Endothelial cell of umbilical vein (primary cell): ENCODE measurements around the gene MID1IP1. TPM values are rescaled to one million over a fixed set of nuclear protein-coding genes. Genes with fewer than 3 reads are reported as not detected.

Experiments
- BruUV-seq: library from RNA; stranded (reverse); fragments of 400-500 nt; replicated peaks from 2 replicates; lab custom pipeline; 2021; lab: Mats Ljungman, UMichigan
- CTCF ChIA-PET: fragments of 300-600, 350-600 bp; sonication (Branson Sonifier 250); formaldehyde crosslinking; loops from one replicate; lab custom pipeline; 2021; ENCODE audit warnings: antibody characterized with exemption, inconsistent platforms; lab: Charles Lee
- POLR2A ChIA-PET: fragments of 300-600, 350-600 bp; sonication (Branson Sonifier 250); formaldehyde crosslinking; loops from one replicate; lab custom pipeline; 2021; ENCODE audit warnings: antibody characterized with exemption, inconsistent platforms; lab: Charles Lee
- DNase-seq: peaks from one replicate; pipeline ENCODE4 v3.0.0-alpha.2; 2011; ENCODE audit warnings: low read depth, low spot score
- FAIRE-seq: peaks from 2 replicates; lab custom pipeline; 2011; peaks lifted over from hg19 to GRCh38; lab: Jason Lieb, UNC
- H2AFZ ChIP-seq: 2 replicates; pipeline ENCODE4 v1.6.0; 2012; ENCODE audit warnings: low read depth, low read length, control low read depth, inconsistent platforms
- H3K27ac ChIP-seq: 2 replicates; pipeline ENCODE4 v1.5.1; 2011; ENCODE audit warnings: low read depth, mild to moderate bottlenecking, control low read depth, low read length, moderate library complexity; ENCODE audit not compliant: insufficient read depth
- H3K27me3 ChIP-seq, 2 experiments: 2 replicates each; pipeline versions ENCODE4 v1.6.0 to v1.6.1; 2011; ENCODE audit warnings: low read length in 2 of 2, mixed read lengths in 1 of 2; ENCODE audit not compliant: control insufficient read depth in 2 of 2, insufficient read depth in 2 of 2
- H3K36me3 ChIP-seq, 2 experiments: 2 replicates in 1 of 2; 3 replicates in 1 of 2; pipeline ENCODE4 v1.5.1; 2011; ENCODE audit warnings: low read length in 2 of 2, mild to moderate bottlenecking in 1 of 2, moderate library complexity in 1 of 2; ENCODE audit not compliant: control insufficient read depth in 2 of 2, insufficient read depth in 2 of 2; ENCODE audit errors: extremely low read depth in 1 of 2
- H3K4me1 ChIP-seq: 3 replicates; pipeline ENCODE4 v1.5.1; 2011; ENCODE audit warnings: mild to moderate bottlenecking, low read length; ENCODE audit not compliant: control insufficient read depth, insufficient read depth; ENCODE audit errors: extremely low read depth
- H3K4me2 ChIP-seq: 2 replicates; pipeline ENCODE4 v1.6.1; 2011; ENCODE audit warnings: low read length, control low read depth, mixed read lengths; ENCODE audit not compliant: insufficient read depth
- H3K4me3 ChIP-seq, 3 experiments: fragments of 200-600 bp in 1 of 3; sonication (generic), shearing (Covaris generic) in 1 of 3; replicated peaks in 1 of 3; 2 replicates each; pipeline ENCODE4 v1.5.1; 2011 to 2016; ENCODE audit warnings: control low read depth in 3 of 3, low read length in 3 of 3, mild to moderate bottlenecking in 2 of 3, inconsistent platforms in 1 of 3, low read depth in 1 of 3, moderate library complexity in 1 of 3; ENCODE audit not compliant: insufficient read depth in 1 of 3
- H3K79me2 ChIP-seq: 2 replicates; pipeline ENCODE4 v1.6.0; 2012; ENCODE audit warnings: low read length, inconsistent platforms; ENCODE audit not compliant: control insufficient read depth, insufficient read depth
- H3K9ac ChIP-seq: replicated peaks from 2 replicates; pipeline ENCODE3; 2011; ENCODE audit warnings: low read length, control low read depth; ENCODE audit not compliant: insufficient read depth; ENCODE audit errors: extremely low read depth
- H3K9me1 ChIP-seq: replicated peaks from 3 replicates; pipeline ENCODE4 v1.6.0; 2011; ENCODE audit warnings: mild to moderate bottlenecking, low read length; ENCODE audit not compliant: control insufficient read depth, insufficient read depth; ENCODE audit errors: extremely low read depth
- H3K9me3 ChIP-seq: replicated peaks from 2 replicates; pipeline ENCODE4 v1.5.1; 2012; ENCODE audit warnings: low read length, inconsistent platforms; ENCODE audit not compliant: control insufficient read depth, insufficient read depth
- H4K20me1 ChIP-seq: replicated peaks from 2 replicates; pipeline ENCODE3; 2011; ENCODE audit warnings: mild to moderate bottlenecking, low read length; ENCODE audit not compliant: control insufficient read depth, insufficient read depth; ENCODE audit errors: extremely low read depth
- EZH2 ChIP-seq: IDR thresholded peaks from 2 replicates; pipeline ENCODE4 v1.6.1; 2012; ENCODE audit warnings: borderline replicate concordance, low read depth, mild to moderate bottlenecking, moderate library complexity, low read length, inconsistent platforms; ENCODE audit not compliant: severe bottlenecking
- GATA2 ChIP-seq: IDR thresholded peaks from 2 replicates; pipeline ENCODE4 v1.7.0; 2011; ENCODE audit warnings: low read depth, mild to moderate bottlenecking, moderate library complexity, mixed read lengths, low read length; ENCODE audit not compliant: insufficient read length, insufficient read depth
- MYC ChIP-seq: IDR thresholded peaks from one replicate; pipeline ENCODE4 v1.6.1; 2011; ENCODE audit warnings: mild to moderate bottlenecking, low read depth, low read length
- POLR2A ChIP-seq: IDR thresholded peaks from 2 replicates; pipeline ENCODE4 v1.6.1; 2012; ENCODE audit warnings: low read depth, mild to moderate bottlenecking, control low read depth, low read length
- POLR2AphosphoS5 ChIP-seq: IDR thresholded peaks from 2 replicates; pipeline ENCODE4 v1.6.1; 2012; ENCODE audit warnings: low read depth, mild to moderate bottlenecking, control low read depth, low read length, moderate library complexity; ENCODE audit not compliant: insufficient read depth
- dilution Hi-C: fragments of 300-500 bp; cut with MboI; formaldehyde crosslinking; loops from one replicate; pipeline ENCODE4 v1.15.0; 2019; ENCODE audit warnings: low sequenced_read_pairs; ENCODE audit not compliant: extremely low pct_ligation_motif_present
- intact Hi-C: fragments of 100-400 bp; cut with micrococcal nuclease; formaldehyde crosslinking; loops from one replicate; pipeline ENCODE4 v1.10.0; 2022
- polyA plus RNA-seq, 4 experiments: library from polyadenylated mRNA; depleted of rRNA in 3 of 4; stranded (reverse) in 3 of 4; unstranded in 1 of 4; fragments of >200 nt; gene quantifications; 2 replicates each; pipeline versions ENCODE4 v1.2.1 to v1.2.3, GENCODE V29; 2011 to 2012; ENCODE audit warnings: missing spikeins in 1 of 4
- total RNA-seq: library from RNA; stranded (reverse); gene quantifications from 2 replicates; pipeline ENCODE4 v1.2.3, GENCODE V29; 2021
- TF ChIP-seq, protein P1 (sequence below), 2 donors: IDR thresholded peaks; 1 replicate in 1 of 2; 2 replicates in 1 of 2; pipeline ENCODE4 v1.5.1; 2011; ENCODE audit warnings: low read length in 2 of 2, mild to moderate bottlenecking in 2 of 2, moderate library complexity in 2 of 2, control low read depth in 1 of 2, inconsistent platforms in 1 of 2, low read depth in 1 of 2; ENCODE audit not compliant: insufficient read depth in 1 of 2; ENCODE audit errors: extremely low read depth in 1 of 2
- TF ChIP-seq, protein P2 (sequence below): IDR thresholded peaks from 2 replicates; pipeline ENCODE4 v1.6.1; 2011; ENCODE audit not compliant: insufficient read depth, insufficient read length

The MID1IP1 gene
- total and polyA plus RNA-seq, 2 donors (not counting 3 experiments of a cell fraction or from before 2014, with no cell fraction given), result 23.2 to 25.1 TPM

GRCh38 chrX:38817004-38817703, 15.9 kb downstream of the MID1IP1 start:
- BruUV-seq, result no TSS peak
- H3K9ac ChIP-seq, result no peak overlapping the region
- intact Hi-C loops, result no loop called here
- peak overlapping the region; percentile 51 for H2AFZ ChIP-seq
- no peak overlapping the region for H3K4me2 ChIP-seq
- H4K20me1 ChIP-seq, result no peaks in the 10 kb centered on the region
- H3K27me3 ChIP-seq, result peaks cover 2% of the 10 kb centered on the region in 2 experiments
- dilution Hi-C loops, result no loop called here
- ChIA-PET CTCF (no interaction called here), POLR2A (no interaction called here)
- H3K27ac ChIP-seq, result no peak overlapping the region
- no peaks in the 10 kb centered on the region for H3K79me2 ChIP-seq
- H3K4me1 ChIP-seq, result peaks cover 2% of the 10 kb centered on the region
- no peak overlapping the region for H3K4me3 ChIP-seq
- TF ChIP-seq MYC, result no peak
- TF ChIP-seq POLR2AphosphoS5, result no peak
- TF ChIP-seq POLR2A, result no peak
- no peak for TF ChIP-seq EZH2
- TF ChIP-seq, protein P1, sequence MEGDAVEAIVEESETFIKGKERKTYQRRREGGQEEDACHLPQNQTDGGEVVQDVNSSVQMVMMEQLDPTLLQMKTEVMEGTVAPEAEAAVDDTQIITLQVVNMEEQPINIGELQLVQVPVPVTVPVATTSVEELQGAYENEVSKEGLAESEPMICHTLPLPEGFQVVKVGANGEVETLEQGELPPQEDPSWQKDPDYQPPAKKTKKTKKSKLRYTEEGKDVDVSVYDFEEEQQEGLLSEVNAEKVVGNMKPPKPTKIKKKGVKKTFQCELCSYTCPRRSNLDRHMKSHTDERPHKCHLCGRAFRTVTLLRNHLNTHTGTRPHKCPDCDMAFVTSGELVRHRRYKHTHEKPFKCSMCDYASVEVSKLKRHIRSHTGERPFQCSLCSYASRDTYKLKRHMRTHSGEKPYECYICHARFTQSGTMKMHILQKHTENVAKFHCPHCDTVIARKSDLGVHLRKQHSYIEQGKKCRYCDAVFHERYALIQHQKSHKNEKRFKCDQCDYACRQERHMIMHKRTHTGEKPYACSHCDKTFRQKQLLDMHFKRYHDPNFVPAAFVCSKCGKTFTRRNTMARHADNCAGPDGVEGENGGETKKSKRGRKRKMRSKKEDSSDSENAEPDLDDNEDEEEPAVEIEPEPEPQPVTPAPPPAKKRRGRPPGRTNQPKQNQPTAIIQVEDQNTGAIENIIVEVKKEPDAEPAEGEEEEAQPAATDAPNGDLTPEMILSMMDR (IDR thresholded peaks at IDR 0.05; ENCODE audit: extremely low read depth in 1 of 2, insufficient read depth in 1 of 2, low read depth in 1 of 2, low read length in 2 of 2), result no peak
- TF ChIP-seq, protein P2, sequence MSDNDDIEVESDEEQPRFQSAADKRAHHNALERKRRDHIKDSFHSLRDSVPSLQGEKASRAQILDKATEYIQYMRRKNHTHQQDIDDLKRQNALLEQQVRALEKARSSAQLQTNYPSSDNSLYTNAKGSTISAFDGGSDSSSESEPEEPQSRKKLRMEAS, result no peak
- no peak for TF ChIP-seq GATA2
- no peaks in the 10 kb centered on the region for H3K9me3 ChIP-seq
- no peaks in the 10 kb centered on the region for H3K36me3 ChIP-seq
- H3K9me1 ChIP-seq, result no peaks in the 10 kb centered on the region
- peak; percentile 6 for DNase-seq
- no peak for FAIRE-seq
